IMR-90 (cell line): Measurements from ENCODE around the gene BMP2K. TPM values are rescaled to one million over a fixed set of nuclear protein-coding genes. Genes with fewer than 3 reads are reported as not detected.

ENCODE experiments used
- ATAC-seq: fragments of 200-7000 bp; cut with Tn5 transposase; 2 replicates; pipeline ENCODE4 v1.9.1; 2020; ENCODE audit warnings: low read depth, mild to moderate bottlenecking, moderate library complexity
- BruUV-seq: library from RNA; stranded (reverse); fragments of 400-500 nt; replicated peaks from 2 replicates; lab custom pipeline; 2021; lab: Mats Ljungman, UMichigan
- CTCF ChIA-PET: fragments of 300-600 bp; formaldehyde crosslinking; extraction: SDS; loops from one replicate; lab custom pipeline; 2021; ENCODE audit warnings: antibody characterized with exemption; lab: Yijun Ruan, JAX
- POLR2A ChIA-PET: fragments of 300-600 bp; sonication (Branson Sonifier 250); formaldehyde crosslinking; loops from one replicate; lab custom pipeline; 2022; ENCODE audit warnings: antibody characterized with exemption; ENCODE audit not compliant: unreplicated experiment; lab: Charles Lee
- DNase-seq: peaks from one replicate; pipeline ENCODE4 v3.0.0; 2013
- H2AFZ ChIP-seq: replicated peaks from 2 replicates; pipeline ENCODE3; 2013; ENCODE audit warnings: low read length, mild to moderate bottlenecking; ENCODE audit not compliant: poor library complexity
- H2AK5ac ChIP-seq: 2 replicates; pipeline ENCODE4 v1.6.1; 2013; ENCODE audit warnings: low read depth, low read length, inconsistent platforms
- H2AK9ac ChIP-seq: replicated peaks from 2 replicates; pipeline ENCODE3; 2013; ENCODE audit warnings: mild to moderate bottlenecking, low read depth, low read length, moderate library complexity; ENCODE audit not compliant: poor library complexity
- H2BK120ac ChIP-seq: 2 replicates; pipeline ENCODE4 v1.6.1; 2013; ENCODE audit warnings: low read depth, low read length, inconsistent platforms
- H2BK15ac ChIP-seq: 3 replicates; pipeline ENCODE4 v1.6.1; 2013; ENCODE audit warnings: low read depth, low read length, inconsistent platforms
- H2BK20ac ChIP-seq: 2 replicates; pipeline ENCODE4 v1.6.1; 2013; ENCODE audit warnings: low read depth, mild to moderate bottlenecking, inconsistent platforms, low read length, moderate library complexity
- H2BK5ac ChIP-seq: 2 replicates; pipeline ENCODE4 v1.6.1; 2013; ENCODE audit warnings: mild to moderate bottlenecking, low read depth, low read length, inconsistent platforms; ENCODE audit not compliant: poor library complexity, severe bottlenecking
- H3K14ac ChIP-seq: replicated peaks from 2 replicates; pipeline ENCODE4 v1.6.1; 2013; ENCODE audit warnings: low read depth, low read length, inconsistent platforms
- H3K18ac ChIP-seq: 2 replicates; pipeline ENCODE4 v1.6.1; 2013; ENCODE audit warnings: low read depth, low read length, control low read depth
- H3K23ac ChIP-seq: 2 replicates; pipeline ENCODE4 v1.6.1; 2013; ENCODE audit warnings: low read depth, low read length, inconsistent platforms
- H3K27ac ChIP-seq: 2 replicates; pipeline ENCODE4 v1.5.1; 2013; ENCODE audit warnings: mild to moderate bottlenecking, control low read depth, low read length; ENCODE audit not compliant: insufficient read depth
- H3K27me3 ChIP-seq: 2 replicates; pipeline ENCODE4 v1.6.1; 2013; ENCODE audit warnings: low read length; ENCODE audit not compliant: control insufficient read depth, insufficient read depth
- H3K36me3 ChIP-seq: 2 replicates; pipeline ENCODE4 v1.6.1; 2013; ENCODE audit warnings: low read length, mixed read lengths; ENCODE audit not compliant: control insufficient read depth, insufficient read depth
- H3K4ac ChIP-seq: 2 replicates; pipeline ENCODE4 v1.6.1; 2013; ENCODE audit warnings: low read depth, low read length, inconsistent platforms
- H3K4me1 ChIP-seq: 2 replicates; pipeline ENCODE4 v1.6.1; 2013; ENCODE audit warnings: low read length, mixed read lengths; ENCODE audit not compliant: control insufficient read depth, insufficient read depth
- H3K4me2 ChIP-seq: 2 replicates; pipeline ENCODE4 v1.6.1; 2013; ENCODE audit warnings: low read depth, mild to moderate bottlenecking, control low read depth, low read length, moderate library complexity
- H3K4me3 ChIP-seq: 2 replicates; pipeline ENCODE4 v1.5.1; 2013; ENCODE audit warnings: low read depth, mild to moderate bottlenecking, control low read depth, low read length, moderate library complexity; ENCODE audit not compliant: insufficient read depth
- H3K56ac ChIP-seq: 2 replicates; pipeline ENCODE4 v1.6.1; 2013; ENCODE audit warnings: low read length, inconsistent platforms; ENCODE audit not compliant: insufficient read depth; ENCODE audit errors: extremely low read depth
- H3K79me1 ChIP-seq, 2 experiments: 2 replicates each; pipeline ENCODE4 v1.6.1; 2013; ENCODE audit warnings: low read length in 2 of 2, inconsistent platforms in 1 of 2, low read depth in 1 of 2
- H3K9ac ChIP-seq: 2 replicates; pipeline ENCODE4 v1.6.1; 2013; ENCODE audit warnings: low read depth, low read length, control low read depth
- H3K9me1 ChIP-seq: 2 replicates; pipeline ENCODE4 v1.6.1; 2013; ENCODE audit warnings: low read length, inconsistent platforms; ENCODE audit not compliant: insufficient read depth
- H3K9me3 ChIP-seq: 2 replicates; pipeline ENCODE4 v1.6.1; 2013; ENCODE audit warnings: low read length; ENCODE audit not compliant: control insufficient read depth, insufficient read depth
- H4K20me1 ChIP-seq: 2 replicates; pipeline ENCODE4 v1.6.1; 2013; ENCODE audit warnings: low read length, inconsistent platforms; ENCODE audit not compliant: insufficient read depth
- H4K5ac ChIP-seq: 2 replicates; pipeline ENCODE4 v1.6.1; 2013; ENCODE audit warnings: mild to moderate bottlenecking, low read depth, low read length, control low read depth
- H4K8ac ChIP-seq, 2 experiments: 2 replicates each; pipeline ENCODE4 v1.6.1; 2013; ENCODE audit warnings: low read depth in 2 of 2, low read length in 2 of 2, control low read depth in 1 of 2, inconsistent platforms in 1 of 2
- H4K91ac ChIP-seq: 2 replicates; pipeline ENCODE4 v1.6.1; 2013; ENCODE audit warnings: low read depth, low read length, inconsistent platforms; ENCODE audit not compliant: insufficient read depth
- BHLHE40 ChIP-seq: fragments of 150-350 bp; IDR thresholded peaks from 2 replicates; pipeline ENCODE4 v1.6.1; 2016; ENCODE audit warnings: mild to moderate bottlenecking, low read depth, low read length
- CEBPB ChIP-seq: IDR thresholded peaks from 2 replicates; pipeline ENCODE4 v1.6.1; 2012; ENCODE audit warnings: low read depth, low read length, improper control_type of control experiment
- CHD1 ChIP-seq: IDR thresholded peaks from 2 replicates; pipeline ENCODE4 v1.6.1; 2012; ENCODE audit warnings: low read depth, low read length, improper control_type of control experiment
- ELK1 ChIP-seq: fragments of 150-350 bp; IDR thresholded peaks from 2 replicates; pipeline ENCODE4 v1.6.1; 2016; ENCODE audit warnings: low read depth, mild to moderate bottlenecking, low read length, moderate library complexity, borderline replicate concordance
- FOS ChIP-seq: fragments of 150-350 bp; IDR thresholded peaks from 2 replicates; pipeline ENCODE4 v1.6.1; 2016; ENCODE audit warnings: low read depth, low read length
- MAFK ChIP-seq: IDR thresholded peaks from 2 replicates; pipeline ENCODE4 v1.6.1; 2012; ENCODE audit warnings: low read depth, low read length, improper control_type of control experiment
- MAZ ChIP-seq: IDR thresholded peaks from 2 replicates; pipeline ENCODE4 v1.6.1; 2012; ENCODE audit warnings: low read depth, mild to moderate bottlenecking, low read length, improper control_type of control experiment, moderate library complexity, borderline replicate concordance
- POLR2A ChIP-seq: IDR thresholded peaks from 2 replicates; pipeline ENCODE4 v1.6.1; 2012; ENCODE audit warnings: mild to moderate bottlenecking, low read depth, low read length
- RCOR1 ChIP-seq: IDR thresholded peaks from 2 replicates; pipeline ENCODE4 v1.6.1; 2012; ENCODE audit warnings: mild to moderate bottlenecking, low read length, improper control_type of control experiment; ENCODE audit not compliant: insufficient replicate concordance
- RFX5 ChIP-seq: IDR thresholded peaks from 2 replicates; pipeline ENCODE4 v1.8.0; 2012; ENCODE audit warnings: low read depth, mild to moderate bottlenecking, low read length, moderate library complexity
- USF2 ChIP-seq: fragments of 150-350 bp; IDR thresholded peaks from 2 replicates; pipeline ENCODE4 v1.6.1; 2017; ENCODE audit warnings: mild to moderate bottlenecking, antibody characterized with exemption, low read length, low read depth
- WGBS, 2 experiments: methylation state at CpG; one replicate each; pipeline versions ENCODE4 v1.1.5 to v1.1.7; 2013; ENCODE audit warnings: missing lambda C conversion rate in 2 of 2; ENCODE audit not compliant: insufficient read length in 1 of 2; ENCODE audit errors: extremely low coverage in 2 of 2; 5-methylcytosine and 5-hydroxymethylcytosine counted together
- dilution Hi-C: fragments of 300-500 bp; cut with HindIII; formaldehyde crosslinking; loops from one replicate; pipeline ENCODE4 v1.14.3; 2018; ENCODE audit warnings: low sequenced_read_pairs; ENCODE audit not compliant: unreplicated experiment
- in situ Hi-C: fragments of 300-500 bp; cut with MboI; formaldehyde crosslinking; loops from 3 replicates; pipeline ENCODE4 v1.14.3; 2019; ENCODE audit warnings: low sequenced_read_pairs, inconsistent platforms, mixed read lengths
- intact Hi-C: fragments of 100-400 bp; cut with micrococcal nuclease; formaldehyde crosslinking; loops from 2 replicates; pipeline ENCODE4 v1.10.0; 2022
- polyA plus RNA-seq, 3 experiments: library from polyadenylated mRNA; depleted of rRNA; stranded (reverse); fragments of >200 nt; gene quantifications; 2 replicates each; pipeline ENCODE4 v1.2.3, GENCODE V29; 2012; ENCODE audit warnings: low replicate concordance in 1 of 3
- total RNA-seq: library from RNA; depleted of rRNA; stranded (reverse); fragments of >200 nt; gene quantifications from 2 replicates; pipeline ENCODE4 v1.2.3, GENCODE V29; 2012

BMP2K gene
- total and polyA plus RNA-seq, 2 of the 4 experiments (the other 2 are of a cell fraction): 15.8 to 46.1 TPM

DNA sequence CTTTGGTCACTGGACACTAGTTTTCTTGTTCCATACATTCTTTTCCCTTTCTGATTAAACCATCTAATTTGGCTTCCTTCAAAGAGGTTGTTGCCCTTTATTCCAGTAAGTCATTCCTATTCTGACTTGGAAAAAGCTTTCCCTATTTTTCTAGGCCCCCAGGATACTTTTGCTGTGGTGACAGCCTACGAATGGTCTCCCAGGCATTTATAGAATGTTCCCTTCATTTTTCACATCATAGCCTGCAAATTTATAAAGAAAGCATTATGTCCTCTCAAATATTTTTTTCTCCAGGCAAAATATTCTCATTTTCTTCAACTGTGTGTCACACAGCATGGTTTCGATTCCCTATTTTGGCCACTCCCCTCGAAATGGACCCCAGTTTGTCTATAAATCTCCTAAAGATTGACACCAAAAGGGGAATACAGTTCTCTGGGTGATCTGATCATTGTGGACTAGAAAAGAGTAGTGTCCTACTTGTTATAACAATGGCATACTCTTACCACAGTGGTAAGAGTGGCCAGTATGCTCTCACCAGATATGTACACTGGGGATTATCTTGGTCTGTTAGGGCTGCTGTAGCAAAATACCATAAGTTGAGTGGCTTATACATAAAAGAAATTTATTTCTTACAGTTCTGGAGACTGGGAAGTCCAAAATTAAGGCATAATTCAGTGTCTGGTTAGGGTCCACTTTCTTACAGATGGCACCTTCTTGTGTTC is 41.5 kb upstream of the BMP2K start:
- BruUV-seq: no TSS peak
- Histone ChIP-seq H3K4me3 (no peak overlapping the region), H3K27ac (no peak overlapping the region), H4K91ac (no peak overlapping the region), H3K36me3 (no peaks in the 10 kb centered on the region), H4K5ac (no peak overlapping the region), H3K18ac (no peak overlapping the region), H3K9ac (no peak overlapping the region), H3K79me1 (no peaks in the 10 kb centered on the region), H2AK9ac (no peak overlapping the region), H3K14ac (no peak overlapping the region), H3K4me1 (no peaks in the 10 kb centered on the region), H2BK15ac (no peak overlapping the region), H3K9me1 (no peaks in the 10 kb centered on the region), H4K8ac (no peak overlapping the region), H3K56ac (no peak overlapping the region), H3K4me2 (no peak overlapping the region), H2BK120ac (no peak overlapping the region), H4K20me1 (no peaks in the 10 kb centered on the region), H2BK20ac (no peak overlapping the region), H2AK5ac (no peak overlapping the region), H3K9me3 (no peaks in the 10 kb centered on the region), H3K27me3 (no peaks in the 10 kb centered on the region), H2AFZ (no peak overlapping the region), H2BK5ac (no peak overlapping the region), H3K23ac (no peak overlapping the region), H3K4ac (no peak overlapping the region)
- dilution Hi-C loops: no loop called here
- in situ Hi-C loops: no loop called here
- no peak for DNase-seq
- intact Hi-C loops: no loop called here
- ChIA-PET POLR2A (no interaction called here), CTCF (interaction anchor here (0.6 kb wide), 1 partner anchor 30 kb away, joined by 4 read pairs; no protein-coding TSS in a partner anchor)
- no CpG with 5 or more reads among the region's 3 CpGs for WGBS, 2 experiments
- ATAC-seq: no peak
- TF ChIP-seq POLR2A: no peak
- no peak for TF ChIP-seq CEBPB
- TF ChIP-seq MAZ: no peak
- no peak for TF ChIP-seq BHLHE40
- no peak for TF ChIP-seq USF2
- no peak for TF ChIP-seq RCOR1
- no peak for TF ChIP-seq RFX5
- TF ChIP-seq FOS: no peak
- TF ChIP-seq ELK1: no peak
- TF ChIP-seq MAFK: no peak
- no peak for TF ChIP-seq CHD1
